A549 treated with DMSO at 1 μM for 4 hours (cell line): Measurements from ENCODE around the gene AHCTF1. TPM values are rescaled to one million over a fixed set of nuclear protein-coding genes. Genes with fewer than 3 reads are reported as not detected.

ENCODE experiments used
- total RNA-seq: library from RNA; stranded (reverse); fragments of 200-300 nt; extraction: Qiagen RNA extraction; gene quantifications from 5 replicates; pipeline ENCODE4 v1.2.3, GENCODE V29; 2022; ENCODE audit warnings: low read depth

The AHCTF1 gene
- total RNA-seq = 27.0 to 35.5 TPM (median 34.7 TPM) in 5 replicates

DNA sequence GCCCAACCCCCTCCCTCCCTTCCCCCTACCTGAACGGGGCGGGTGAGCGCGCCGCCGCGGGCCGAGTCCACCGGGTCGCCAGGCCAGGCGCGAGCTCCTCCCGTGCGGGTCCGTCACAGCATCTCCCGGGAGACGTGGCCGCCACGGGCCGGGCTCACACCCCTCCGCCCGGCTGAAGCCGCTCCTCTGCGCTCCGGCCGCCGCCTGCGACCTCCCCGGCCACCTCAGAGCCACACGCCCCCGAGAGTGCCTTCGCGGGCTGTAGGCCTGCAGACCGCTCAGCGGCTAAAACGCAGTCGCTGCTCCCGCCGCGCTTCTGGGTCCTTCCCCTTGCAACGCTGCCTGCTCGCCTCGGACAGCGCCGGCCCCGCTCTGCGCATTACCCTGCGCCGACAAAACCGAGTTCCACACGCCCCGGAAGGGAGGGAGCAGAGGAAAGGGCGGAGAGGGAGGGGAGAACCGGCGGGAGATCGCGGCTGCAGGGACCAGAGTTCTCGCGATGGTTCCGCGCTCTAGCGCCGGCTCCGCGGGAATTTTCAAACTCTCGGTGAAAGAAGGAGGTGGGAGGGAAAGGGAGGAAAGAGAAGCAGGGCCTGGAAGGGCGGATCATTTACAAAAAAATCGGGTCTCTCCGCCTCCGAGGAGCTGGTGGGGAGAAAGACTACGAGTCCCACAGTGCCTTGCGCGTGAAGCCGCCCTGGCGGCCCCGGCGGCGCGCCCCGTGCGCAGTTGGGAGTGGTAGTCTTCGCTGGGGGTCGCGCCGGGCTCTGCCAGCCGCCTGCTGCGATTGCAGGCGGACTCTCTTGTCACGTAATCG lies at the start of gene AHCTF1:
Gene AHCTF1, minus strand, starts transcription at position 400 of the 817 bp plus-strand sequence. CDS start 13,578 bp downstream, outside the sequence.

Other genes with a start within 250 kb of the AHCTF1 start
- 44.2 to 51.5 TPM (median 48.7 TPM) in 5 replicates for gene SCCPDH, start 207.5 kb downstream of the AHCTF1 start, total RNA-seq
- gene ZNF695, start 76.1 kb upstream of the AHCTF1 start, total RNA-seq = 2.3 to 3.6 TPM (median 2.5 TPM) in 5 replicates
- 3.5 to 5.4 TPM (median 3.8 TPM) in 5 replicates for gene ZNF670, start 146.9 kb upstream of the AHCTF1 start, total RNA-seq
- gene ZNF669, start 172.4 kb upstream of the AHCTF1 start, total RNA-seq = 3.4 to 4.5 TPM (median 4.2 TPM) in 5 replicates
- 4.2 to 5.9 TPM (median 5.3 TPM) in 5 replicates for gene ZNF124, start 240.1 kb upstream of the AHCTF1 start, total RNA-seq